Small intestine (tissue), 7 donors: ENCODE measurements around the gene ENTREP1. TPM values are rescaled to one million over a fixed set of nuclear protein-coding genes. Genes with fewer than 3 reads are reported as not detected.
A peak's percentile ranks its signal among the peaks of the same experiment; 100 is the strongest.

ENCODE experiments used
- DNase-seq, 2 donors: peaks; one replicate each; pipeline versions ENCODE4 v3.0.0 to v3.0.0-alpha.2; 2013
- FAIRE-seq: peaks from 2 replicates; lab custom pipeline; 2012; peaks lifted over from hg19 to GRCh38; lab: Jason Lieb, UNC
- H3K27ac ChIP-seq, 3 donors: one replicate each; pipeline ENCODE4 v1.5.1; 2013; ENCODE audit warnings: low read length in 2 of 3, mild to moderate bottlenecking in 2 of 3, control low read depth in 1 of 3, inconsistent platforms in 1 of 3, low read depth in 1 of 3, moderate library complexity in 1 of 3
- H3K27me3 ChIP-seq, 3 donors: one replicate each; pipeline ENCODE4 v1.6.1; 2013; ENCODE audit warnings: low read length in 3 of 3, inconsistent platforms in 1 of 3; ENCODE audit not compliant: control insufficient read depth in 3 of 3, insufficient read depth in 3 of 3
- H3K36me3 ChIP-seq, 3 donors: one replicate each; pipeline ENCODE4 v1.6.1; 2013; ENCODE audit warnings: low read length in 3 of 3, inconsistent platforms in 1 of 3, low read depth in 1 of 3, mild to moderate bottlenecking in 1 of 3, moderate library complexity in 1 of 3; ENCODE audit not compliant: control insufficient read depth in 3 of 3, insufficient read depth in 2 of 3
- H3K4me1 ChIP-seq, 3 donors: one replicate each; pipeline ENCODE4 v1.6.1; 2013; ENCODE audit warnings: low read length in 2 of 3, inconsistent platforms in 1 of 3, low read depth in 1 of 3, mild to moderate bottlenecking in 1 of 3, moderate library complexity in 1 of 3; ENCODE audit not compliant: control insufficient read depth in 3 of 3, insufficient read depth in 2 of 3
- H3K4me3 ChIP-seq, 3 donors: one replicate each; pipeline ENCODE4 v1.5.1; 2013; ENCODE audit warnings: low read length in 3 of 3, control low read depth in 1 of 3, inconsistent platforms in 1 of 3, low read depth in 1 of 3, mild to moderate bottlenecking in 1 of 3, moderate library complexity in 1 of 3
- H3K9me3 ChIP-seq, 2 donors: one replicate each; pipeline ENCODE4 v1.6.1; 2013; ENCODE audit warnings: low read depth in 1 of 2, low read length in 1 of 2; ENCODE audit not compliant: control insufficient read depth in 2 of 2, insufficient read depth in 1 of 2
- WGBS, 3 donors: extraction: QIAGEN DNeasy Blood & Tissue Kit; methylation state at CpG; one replicate each; pipeline ENCODE4 v1.1.7; 2013; 5-methylcytosine and 5-hydroxymethylcytosine counted together
- polyA plus RNA-seq, 4 donors: library from polyadenylated mRNA; stranded (reverse) in 3 of 4; unstranded in 1 of 4; fragments of 200-250 nt in 3 of 4; fragments of 120-200 nt in 1 of 4; gene quantifications; one replicate each; pipeline versions ENCODE4 v1.2.1 to v1.2.3, GENCODE V29; 2013
- donor health status: healthy with polysubstance abuse.
- donor health status: control.
- donor health status: control.
- donor health status: Bipolar disorder and iron deficiency.
- donor health status: healthy.

The ENTREP1 gene
- polyA plus RNA-seq, 4 donors = 1.2 to 2.1 TPM; not detected in 2

DNA sequence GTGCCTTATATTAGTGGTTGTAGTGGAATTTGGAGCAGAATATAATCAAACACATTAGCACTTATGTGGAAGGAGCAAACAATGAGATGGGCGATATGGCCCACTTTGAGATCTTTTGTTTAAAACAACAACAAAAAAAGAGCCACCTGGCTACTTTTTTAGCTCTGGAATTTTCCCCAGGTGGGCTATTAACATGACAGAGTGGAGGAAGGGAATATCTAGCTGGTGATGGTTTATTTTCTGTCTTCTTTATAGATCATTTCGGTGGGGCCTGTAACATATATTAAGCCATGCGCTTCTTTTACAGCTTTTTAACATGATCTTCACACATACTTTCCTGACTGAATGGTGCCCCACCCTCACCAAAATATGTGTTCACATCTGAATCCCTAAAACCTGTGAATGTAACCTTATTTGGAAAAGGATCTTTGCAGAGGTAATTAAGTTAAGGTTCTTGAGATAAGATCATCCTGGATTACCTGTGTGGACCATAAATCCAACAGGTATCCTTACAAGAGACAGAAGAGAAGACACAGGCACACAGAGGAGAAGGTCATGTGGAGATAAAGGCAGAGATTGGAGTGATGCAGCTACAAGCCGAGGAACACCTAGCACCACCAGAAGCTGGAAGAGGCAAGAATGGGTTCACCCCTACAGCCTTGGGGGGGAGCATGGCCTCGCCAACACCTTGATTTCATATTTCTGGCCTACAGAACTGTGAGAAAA, 16.6 kb upstream of the ENTREP1 start:
- Histone ChIP-seq H3K36me3 (no peaks in the 10 kb centered on the region), H3K9me3 (peaks cover 2 to 9% of the 10 kb centered on the region in 2 donors), H3K4me1 (no peaks in the 10 kb centered on the region), H3K27me3 (peaks cover 0 to 10% (median 0%) of the 10 kb centered on the region in 3 donors), H3K4me3 (no peak overlapping the region), H3K27ac (no peak overlapping the region)
- WGBS, 3 donors = 89 to 93% (median 90%) methylated on average over 5 of the region's 5 CpGs
- no peak for FAIRE-seq
- DNase-seq = no peak

DNA sequence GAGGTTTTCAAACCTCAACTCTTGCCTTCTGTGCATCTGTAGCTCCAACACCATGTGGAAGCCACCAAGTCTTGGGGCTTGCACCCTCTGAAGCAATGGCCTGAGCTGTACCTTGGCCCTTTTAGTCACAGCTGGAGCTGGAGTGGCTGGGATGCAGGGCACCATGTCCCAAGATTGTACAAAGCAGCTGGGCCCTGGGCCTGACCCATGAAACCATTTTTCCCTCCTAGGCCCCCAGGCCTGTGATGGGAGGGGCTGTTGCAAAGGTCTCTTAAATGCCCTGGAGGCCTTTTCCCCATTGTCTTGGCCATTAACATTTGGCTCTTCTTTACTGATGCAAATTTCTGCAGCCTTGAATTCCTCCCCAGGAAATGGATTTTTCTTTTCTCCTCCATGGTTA, 11.8 kb upstream of the ENTREP1 start:
- Histone ChIP-seq H3K9me3 (peaks cover 2 to 10% of the 10 kb centered on the region in 2 donors), H3K27me3 (peaks cover 0 to 5% (median 0%) of the 10 kb centered on the region in 3 donors), H3K4me3 (no peak overlapping the region), H3K36me3 (no peaks in the 10 kb centered on the region), H3K4me1 (no peaks in the 10 kb centered on the region), H3K27ac (no peak overlapping the region)
- FAIRE-seq (no peak), DNase-seq (no peak)

DNA sequence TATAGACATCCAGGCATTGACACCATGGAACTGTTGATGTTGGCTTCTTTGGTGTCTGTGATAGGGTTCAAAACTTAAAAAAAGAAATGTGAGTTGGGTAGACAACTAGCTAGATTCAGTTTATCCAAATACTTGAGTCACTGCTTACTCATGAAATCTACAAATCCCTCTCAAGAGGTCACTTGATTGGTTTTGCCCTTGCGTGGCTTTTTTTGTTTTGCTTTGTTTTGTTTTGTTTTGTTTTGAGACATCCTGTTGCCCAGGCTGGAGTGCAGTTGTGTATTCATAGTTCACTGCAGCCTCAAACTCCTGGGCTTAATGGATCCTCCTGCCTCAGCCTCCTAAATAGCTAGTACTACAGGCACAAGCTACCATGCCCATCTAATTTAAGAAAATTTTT, 10.5 kb upstream of the ENTREP1 start:
- Histone ChIP-seq H3K4me1 (no peaks in the 10 kb centered on the region), H3K27me3 (peaks cover 0 to 13% (median 0%) of the 10 kb centered on the region in 3 donors), H3K9me3 (peaks cover 2 to 10% of the 10 kb centered on the region in 2 donors), H3K27ac (no peak overlapping the region), H3K4me3 (no peak overlapping the region), H3K36me3 (no peaks in the 10 kb centered on the region)
- 78 to 92% (median 81%) methylated on average over 1 of the region's 1 CpG for WGBS, 3 donors
- DNase-seq = no peak
- no peak for FAIRE-seq

DNA sequence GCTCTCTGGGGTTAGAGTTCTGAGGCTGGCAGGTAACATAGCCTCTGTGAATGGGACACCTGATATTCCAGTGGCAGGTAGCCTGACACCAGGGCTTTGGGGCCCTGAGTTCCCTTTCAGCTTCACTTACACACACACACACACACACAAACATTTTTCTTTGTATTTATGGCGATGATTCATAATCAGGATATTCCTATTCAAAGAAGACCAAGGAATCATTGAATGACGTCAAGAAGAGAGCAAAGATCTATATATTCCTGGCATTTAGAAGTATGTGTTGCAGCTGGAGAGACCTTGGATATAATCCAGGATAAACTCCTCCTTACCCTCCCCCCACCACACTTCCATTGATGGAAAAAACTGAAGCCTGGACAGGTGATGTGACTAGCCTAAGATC, 7.9 kb upstream of the ENTREP1 start:
- H3K27me3 ChIP-seq = peaks cover 0 to 11% (median 0%) of the 10 kb centered on the region in 3 donors
- H3K36me3 ChIP-seq = no peaks in the 10 kb centered on the region
- no peak for DNase-seq
- H3K4me1 ChIP-seq = no peaks in the 10 kb centered on the region
- no peak overlapping the region for H3K27ac ChIP-seq
- no peak overlapping the region for H3K4me3 ChIP-seq
- peaks cover 2 to 10% of the 10 kb centered on the region in 2 donors for H3K9me3 ChIP-seq
- 34 to 59% (median 43%) methylated on average over 2 of the region's 2 CpGs for WGBS, 3 donors
- FAIRE-seq = no peak

DNA sequence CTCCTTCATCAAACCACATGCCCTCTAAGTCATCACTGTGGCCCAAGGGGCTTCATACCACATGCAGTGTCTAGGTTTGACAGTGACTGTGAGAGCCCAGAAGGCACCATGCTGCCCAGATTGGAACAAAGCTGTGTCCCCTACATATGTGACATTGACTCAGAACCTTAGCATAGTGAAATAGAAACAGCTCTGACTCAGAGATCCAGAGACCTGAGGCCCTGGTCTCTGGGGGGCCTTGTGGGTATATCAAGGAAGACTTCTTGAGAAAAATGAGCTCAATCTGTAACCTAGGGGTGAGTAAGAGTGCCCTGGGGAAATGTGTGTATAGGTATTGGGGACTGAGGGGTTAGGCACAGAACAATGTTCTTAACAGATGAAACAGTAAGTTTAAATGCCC, 7.1 kb upstream of the ENTREP1 start:
- Histone ChIP-seq H3K4me1 (no peaks in the 10 kb centered on the region), H3K27ac (no peak overlapping the region), H3K27me3 (peaks cover 0 to 11% (median 0%) of the 10 kb centered on the region in 3 donors), H3K9me3 (peaks cover 0 to 5% of the 10 kb centered on the region in 2 donors), H3K36me3 (no peaks in the 10 kb centered on the region), H3K4me3 (no peak overlapping the region)
- DNase-seq = no peak
- FAIRE-seq = no peak

DNA sequence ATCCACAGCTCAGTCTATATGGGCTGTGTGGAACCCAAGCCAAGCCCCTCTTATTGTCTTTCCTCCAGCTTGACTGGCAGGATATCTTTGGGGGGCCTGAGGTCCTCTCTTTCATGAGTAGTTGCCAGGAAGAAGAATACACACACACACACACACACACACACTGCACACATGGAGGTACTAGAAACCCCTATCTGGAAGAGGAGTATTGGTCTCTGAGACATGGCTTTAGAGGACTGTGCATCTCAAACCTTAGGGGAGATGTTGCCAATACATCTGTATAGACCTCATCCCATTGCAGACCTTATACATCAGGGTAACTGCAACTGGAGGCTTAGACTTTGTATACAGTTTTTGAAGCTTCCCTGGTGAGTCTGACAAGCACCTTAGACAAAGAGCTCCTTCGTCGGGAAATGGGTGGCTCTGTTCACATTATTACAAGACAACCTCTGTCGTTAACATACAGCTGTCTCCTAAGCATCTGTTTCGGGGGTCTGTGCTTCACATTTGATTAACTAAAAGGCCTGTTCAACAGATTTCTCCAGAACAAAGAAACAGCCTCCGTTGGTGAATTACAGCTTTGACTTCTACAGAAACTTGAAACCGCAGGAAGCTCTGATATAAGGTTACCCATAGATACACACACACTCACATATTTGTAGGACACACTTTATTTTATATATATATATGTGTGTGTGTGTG, 5.5 kb upstream of the ENTREP1 start:
- H3K9me3 ChIP-seq = no peaks in the 10 kb centered on the region
- FAIRE-seq (no peak), DNase-seq (no peak)
- no peaks in the 10 kb centered on the region for H3K36me3 ChIP-seq
- H3K4me3 ChIP-seq = no peak overlapping the region
- peaks cover 0 to 2% (median 0%) of the 10 kb centered on the region in 3 donors for H3K4me1 ChIP-seq
- H3K27me3 ChIP-seq = peaks cover 0 to 14% (median 1%) of the 10 kb centered on the region in 3 donors
- H3K27ac ChIP-seq = no peak overlapping the region
- WGBS, 3 donors = 78 to 81% (median 80%) methylated on average over 6 of the region's 6 CpGs

DNA sequence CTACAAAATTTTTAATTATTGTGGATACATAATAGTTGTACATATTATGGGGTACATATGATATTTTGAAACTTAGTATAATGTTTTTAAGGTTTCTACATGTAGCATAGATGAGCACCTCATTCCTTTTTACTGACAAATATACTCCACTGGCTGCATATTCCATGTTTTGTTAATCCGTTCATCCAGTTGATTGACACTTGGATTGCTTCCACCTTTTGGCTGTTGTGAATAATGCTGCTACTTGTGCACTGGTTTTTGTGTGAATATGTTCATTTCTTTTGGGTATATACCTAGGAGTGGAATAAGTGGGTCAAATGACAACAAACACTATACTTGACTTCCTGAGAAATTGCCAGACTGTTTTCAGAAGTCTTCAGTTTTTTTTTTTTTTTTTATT, 2.8 kb upstream of the ENTREP1 start:
- no peak overlapping the region for H3K4me3 ChIP-seq
- H3K9me3 ChIP-seq = no peaks in the 10 kb centered on the region
- H3K27me3 ChIP-seq = peaks cover 2 to 36% (median 12%) of the 10 kb centered on the region in 3 donors
- DNase-seq (no peak), FAIRE-seq (no peak)
- no peak overlapping the region for H3K27ac ChIP-seq
- WGBS, 3 donors = 39 to 59% (median 54%) methylated on average over 1 of the region's 1 CpG
- H3K36me3 ChIP-seq = no peaks in the 10 kb centered on the region
- H3K4me1 ChIP-seq = peaks cover 0 to 11% (median 3%) of the 10 kb centered on the region in 3 donors

DNA sequence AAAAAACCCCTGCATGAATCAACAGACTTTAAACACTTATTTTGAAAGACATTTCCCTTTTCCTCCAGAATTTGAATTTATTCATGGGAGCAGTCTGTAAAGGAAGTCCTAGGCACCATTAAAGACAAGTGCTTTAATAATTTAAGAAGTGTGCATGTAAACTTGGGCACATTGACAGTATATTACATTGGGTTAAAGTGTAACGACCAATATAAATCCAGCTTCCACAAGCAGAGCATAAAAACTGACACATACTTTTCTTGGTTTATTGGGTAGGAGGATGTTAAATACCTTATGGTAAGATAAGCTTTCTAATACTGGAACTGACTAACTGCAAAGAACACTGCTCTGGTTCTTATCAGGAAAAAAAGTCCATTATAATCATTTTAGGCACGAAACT, 1.2 kb upstream of the ENTREP1 start:
- peaks cover 2 to 33% (median 12%) of the 10 kb centered on the region in 3 donors for H3K27me3 ChIP-seq

More for the DNA sequence above, 1.2 kb upstream of the ENTREP1 start:
- peak; percentile 14 to 21 for DNase-seq
- no peak for FAIRE-seq
- peaks cover 0 to 11% (median 3%) of the 10 kb centered on the region in 3 donors for H3K4me1 ChIP-seq
- H3K4me3 ChIP-seq = no peak overlapping the region
- 11 to 50% (median 40%) methylated on average over 2 of the region's 2 CpGs for WGBS, 3 donors
- H3K36me3 ChIP-seq = no peaks in the 10 kb centered on the region
- no peaks in the 10 kb centered on the region for H3K9me3 ChIP-seq
- H3K27ac ChIP-seq = no peak overlapping the region
